GDM1 (cell line): ENCODE results near the gene MAP4.
"Not testable (repeated sequence)": the region's sequence is repeated elsewhere in the genome, so short reads cannot be mapped to it uniquely, and the experiment has no call there.

Experiments used
- DNase-seq: peaks from one replicate; lab custom pipeline; 2025; lab: John Stamatoyannopoulos, UW

The MAP4 gene

GRCh38 chr3:47895241-47895640 lies 121.0 kb downstream of the MAP4 start:
- DNase-seq: no peak

- DNase-seq: no peak
Observed at GRCh38 chr3:47892286-47893040, 123.8 kb downstream of the MAP4 start.

- no peak for DNase-seq
Observed at GRCh38 chr3:47891613-47892005, 124.6 kb downstream of the MAP4 start.

GRCh38 chr3:47890828-47891612 lies 125.2 kb downstream of the MAP4 start:
- no peak for DNase-seq

GRCh38 chr3:47890126-47890827 lies 125.9 kb downstream of the MAP4 start:
- DNase-seq: no peak

GRCh38 chr3:47888986-47889757 lies 127.0 kb downstream of the MAP4 start:
- DNase-seq: no peak

- not testable (repeated sequence) for DNase-seq
Observed at GRCh38 chr3:47887991-47888390, 128.2 kb downstream of the MAP4 start.

- DNase-seq: no peak
Observed at GRCh38 chr3:47885168-47885567, 131.0 kb downstream of the MAP4 start.

- no peak for DNase-seq
Observed at GRCh38 chr3:47884603-47885002, 131.6 kb downstream of the MAP4 start.

- DNase-seq: no peak
Observed at GRCh38 chr3:47882338-47882737, 133.9 kb downstream of the MAP4 start.

- DNase-seq: no peak
Observed at GRCh38 chr3:47877719-47878118, 138.5 kb downstream of the MAP4 start.

- no peak for DNase-seq
Observed at GRCh38 chr3:47877290-47877689, 138.9 kb downstream of the MAP4 start.

GRCh38 chr3:47874913-47875312 lies 141.3 kb downstream of the MAP4 start:
- DNase-seq: no peak

GRCh38 chr3:47874438-47874837 lies 141.8 kb downstream of the MAP4 start:
- DNase-seq: no peak

- DNase-seq: no peak
Observed at GRCh38 chr3:47872916-47873315, 143.3 kb downstream of the MAP4 start.

GRCh38 chr3:47871389-47871788 lies 144.8 kb downstream of the MAP4 start:
- DNase-seq: no peak

GRCh38 chr3:47870702-47871260 lies 145.4 kb downstream of the MAP4 start:
- DNase-seq: no peak

- no peak for DNase-seq
Observed at GRCh38 chr3:47870156-47870555, 146.1 kb downstream of the MAP4 start.

GRCh38 chr3:47868306-47868705 lies 147.9 kb downstream of the MAP4 start:
- no peak for DNase-seq

GRCh38 chr3:47867451-47868044 lies 148.7 kb downstream of the MAP4 start:
- no peak for DNase-seq

- DNase-seq: no peak
Observed at GRCh38 chr3:47865192-47865591, 151.0 kb downstream of the MAP4 start.
